Stimulated activated CD8-positive, alpha-beta memory T cell treated with anti-CD3 and anti-CD28 coated beads, Interleukin-4, amount 100 ng/mL, for 4 hours (primary cell): ENCODE measurements around the gene PTPRD.

Source experiments
- DNase-seq, 2 donors: peaks; one replicate each; pipeline ENCODE4 v3.0.0-alpha.2; 2020; ENCODE audit warnings: low read depth in 2 of 2, low spot score in 1 of 2

PTPRD gene

GRCh38 chr9:8809741-8810140 lies 1803.1 kb downstream of the PTPRD start:
- DNase-seq = no peak

- no peak for DNase-seq
These were observed 1806.7 kb downstream of the PTPRD start for GRCh38 chr9:8806150-8806549.

GRCh38 chr9:8804613-8805012 lies 1808.2 kb downstream of the PTPRD start:
- DNase-seq = no peak

GRCh38 chr9:8802242-8802641 lies 1810.6 kb downstream of the PTPRD start:
- DNase-seq = no peak

DNA sequence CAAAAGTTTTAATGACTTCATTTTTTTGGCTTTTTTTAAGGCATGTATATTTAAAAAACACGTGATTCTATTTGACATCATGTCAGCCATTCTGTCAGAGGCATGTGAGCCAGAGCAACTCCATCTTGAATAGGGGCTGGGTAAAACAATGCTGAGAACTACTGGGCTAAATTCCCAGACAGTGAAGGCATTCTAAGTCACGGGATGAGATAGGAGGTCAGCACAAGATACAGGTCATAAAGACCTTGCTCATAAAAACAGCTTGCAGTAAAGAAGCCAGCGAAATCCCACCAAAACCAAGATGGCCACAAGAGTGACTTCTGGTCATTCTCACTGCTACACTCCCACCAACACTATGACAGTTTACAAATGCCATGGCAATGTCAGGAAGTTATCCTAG lies 1812.6 kb downstream of the PTPRD start:
- no peak for DNase-seq

DNA sequence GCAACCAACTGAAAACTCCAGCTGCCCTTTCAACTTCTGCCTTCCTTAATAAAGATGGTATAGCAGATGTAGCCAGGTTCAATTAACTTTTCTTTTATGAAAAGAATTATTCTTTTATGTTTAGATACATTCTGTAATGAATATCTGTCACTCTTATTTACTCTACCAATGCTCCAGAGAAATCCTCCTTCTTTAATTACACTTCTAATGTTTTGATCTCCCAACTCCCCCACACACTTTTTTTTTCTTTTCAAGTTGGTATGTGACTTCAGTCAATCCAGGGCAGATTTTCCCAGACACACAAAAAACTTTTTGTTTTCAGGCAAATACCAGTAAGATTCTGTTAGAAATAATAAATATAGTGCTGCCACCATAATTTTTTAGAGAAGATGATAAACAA lies 1813.2 kb downstream of the PTPRD start:
- no peak for DNase-seq

- DNase-seq = no peak
These were observed 1813.6 kb downstream of the PTPRD start for GRCh38 chr9:8799206-8799605.

GRCh38 chr9:8784838-8785237 lies 1828.0 kb downstream of the PTPRD start:
- no peak for DNase-seq

DNA sequence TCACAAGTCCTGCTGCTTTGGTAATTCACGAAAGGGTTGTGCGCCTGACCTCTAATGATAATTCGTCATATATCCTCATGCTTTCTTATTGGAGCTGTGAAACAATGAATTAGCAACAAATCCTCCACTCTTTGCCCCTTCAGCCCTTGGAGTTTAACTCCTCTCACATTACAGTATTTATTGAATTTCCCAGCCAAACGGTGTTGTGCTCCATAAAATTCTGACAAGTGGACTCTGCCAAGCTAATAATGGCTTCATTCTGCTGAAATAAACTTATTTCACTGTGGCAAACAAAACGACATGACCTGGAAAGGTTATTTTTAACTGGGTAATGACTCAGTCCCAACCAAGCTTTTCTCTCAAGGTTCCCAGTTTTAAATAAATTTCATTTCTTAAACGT lies 1828.9 kb downstream of the PTPRD start:
- no peak for DNase-seq

GRCh38 chr9:8782237-8782636 lies 1830.6 kb downstream of the PTPRD start:
- no peak for DNase-seq

GRCh38 chr9:8781458-8781857 lies 1831.3 kb downstream of the PTPRD start:
- no peak for DNase-seq

GRCh38 chr9:8780386-8780785 lies 1832.4 kb downstream of the PTPRD start:
- DNase-seq = no peak

- no peak for DNase-seq
These were observed 1833.3 kb downstream of the PTPRD start for GRCh38 chr9:8779478-8779877.

DNA sequence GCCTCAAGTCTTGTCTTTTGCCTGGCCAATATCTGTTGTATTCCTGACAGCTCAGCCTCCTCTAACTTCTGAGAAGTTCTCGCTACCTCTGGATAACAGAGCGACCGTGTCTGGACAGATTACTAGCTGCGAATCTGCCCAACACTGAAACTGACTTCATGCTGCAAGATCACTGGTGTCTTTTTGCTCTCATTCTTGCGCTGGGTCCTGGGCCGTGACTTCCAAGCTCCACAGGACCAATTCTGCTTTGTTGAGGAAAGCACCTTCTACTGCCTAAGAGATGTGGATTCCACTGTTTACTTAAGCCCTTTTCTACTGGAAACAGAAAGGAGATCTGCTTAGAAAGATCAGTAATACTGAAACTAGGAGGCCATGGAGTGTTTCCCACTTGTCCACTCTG lies 1834.4 kb downstream of the PTPRD start:
- no peak for DNase-seq

DNA sequence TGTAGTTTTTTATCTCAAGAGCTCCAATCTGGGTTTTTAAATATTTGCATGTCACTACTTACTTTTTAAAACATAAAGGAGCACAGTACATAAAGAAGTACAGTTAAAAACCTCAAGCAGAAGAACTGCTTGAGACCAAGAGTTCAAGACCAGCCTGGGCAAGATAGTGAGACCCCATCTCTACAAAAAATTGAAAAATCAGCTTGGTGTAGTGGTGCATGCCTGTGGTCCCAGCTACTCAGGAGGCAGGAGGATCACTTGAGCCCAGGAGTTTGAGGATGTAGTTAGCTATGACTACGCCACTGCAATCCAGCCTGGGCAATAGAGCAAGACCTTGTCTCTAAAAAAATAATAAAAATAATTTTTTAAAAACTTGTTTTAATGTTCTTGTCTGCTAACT lies 1840.5 kb downstream of the PTPRD start:
- DNase-seq = no peak

DNA sequence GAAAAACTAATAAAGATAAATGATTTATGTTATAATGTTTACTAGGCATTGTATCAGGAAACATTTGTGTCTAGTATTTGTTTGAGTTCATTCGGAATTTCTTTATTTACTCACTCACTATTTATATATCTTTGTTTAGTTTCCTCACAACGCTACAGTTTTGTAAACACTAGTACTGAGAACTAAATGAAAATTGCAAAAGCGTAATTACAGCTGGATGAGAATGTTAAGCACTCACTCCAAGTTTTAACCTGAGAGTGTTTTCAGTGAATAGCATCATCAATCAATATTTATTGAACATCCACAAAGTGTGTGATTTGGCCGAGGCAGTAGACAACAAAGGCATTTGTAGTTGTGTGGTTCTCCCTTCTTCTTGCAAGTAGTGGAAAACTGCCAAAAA lies 1843.6 kb downstream of the PTPRD start:
- no peak for DNase-seq

- DNase-seq = no peak
These were observed 1846.7 kb downstream of the PTPRD start for GRCh38 chr9:8766096-8766495.

DNA sequence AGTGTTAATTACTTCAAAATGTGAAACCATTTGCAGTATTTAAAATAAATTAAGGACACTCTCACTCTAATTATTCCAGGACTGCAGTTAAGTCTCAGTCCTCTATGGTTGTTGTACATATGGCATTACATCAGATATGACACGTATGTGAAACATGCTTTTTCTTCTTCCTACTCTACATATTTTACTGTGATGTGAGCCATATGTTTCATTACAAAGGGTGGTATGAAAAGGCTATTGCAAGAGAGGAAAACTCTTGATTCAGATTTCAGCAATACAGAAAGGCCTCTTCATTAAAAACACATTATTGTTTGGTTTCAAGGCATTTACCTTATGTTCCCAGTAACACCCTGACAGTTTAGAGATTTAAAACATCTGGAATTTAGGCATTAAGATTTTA lies 1848.8 kb downstream of the PTPRD start:
- DNase-seq = no peak

DNA sequence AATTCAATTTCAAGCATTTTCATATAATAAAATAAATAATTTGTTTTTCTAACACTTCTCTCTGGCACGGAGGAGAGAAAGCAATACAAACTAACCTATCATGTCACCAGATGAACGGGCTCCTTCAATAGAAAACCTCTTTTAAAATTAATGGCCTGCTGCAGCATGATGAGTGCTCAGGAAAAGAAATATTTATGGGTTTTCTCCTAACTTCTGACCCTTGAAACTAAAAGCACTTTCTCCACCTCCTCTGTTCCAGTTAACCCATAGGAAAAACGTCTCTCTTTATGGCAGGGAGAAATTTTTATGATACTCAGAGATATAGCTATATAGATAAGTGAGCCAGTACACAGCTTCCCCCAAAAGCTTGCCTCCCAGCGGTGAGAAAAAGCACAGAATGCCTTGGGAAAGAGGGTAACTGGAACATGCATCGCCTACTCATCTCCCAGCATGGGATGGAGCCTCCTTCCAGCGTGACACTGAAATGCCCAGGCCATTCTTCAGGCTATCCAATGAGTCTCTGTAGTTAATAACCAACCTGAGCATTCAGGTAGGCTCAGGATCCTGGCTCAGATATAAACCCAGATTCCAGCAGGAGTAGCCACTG lies 1850.2 kb downstream of the PTPRD start:
- no peak for DNase-seq

- no peak for DNase-seq
These were observed 1852.6 kb downstream of the PTPRD start for GRCh38 chr9:8760000-8760767.

DNA sequence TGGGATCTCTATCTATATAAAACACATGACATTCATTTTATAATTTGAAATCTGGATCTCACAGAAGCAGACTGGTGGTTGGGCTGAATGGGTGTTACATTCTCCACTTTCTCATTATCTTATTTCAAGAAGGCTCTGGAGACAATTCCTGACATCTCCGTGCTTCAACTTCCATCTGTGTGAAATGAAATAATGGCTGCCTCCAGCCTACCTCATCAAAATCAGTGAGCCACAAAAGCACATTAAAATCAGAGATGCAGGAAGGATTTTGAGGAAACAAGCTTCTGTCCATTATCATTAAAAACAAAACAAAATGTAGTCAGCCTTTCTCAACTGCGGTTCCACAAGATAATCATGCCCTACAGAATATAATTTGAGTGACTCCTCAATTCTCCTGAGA lies 1854.9 kb downstream of the PTPRD start:
- DNase-seq = no peak

GRCh38 chr9:8754751-8755150 lies 1858.1 kb downstream of the PTPRD start:
- no peak for DNase-seq

DNA sequence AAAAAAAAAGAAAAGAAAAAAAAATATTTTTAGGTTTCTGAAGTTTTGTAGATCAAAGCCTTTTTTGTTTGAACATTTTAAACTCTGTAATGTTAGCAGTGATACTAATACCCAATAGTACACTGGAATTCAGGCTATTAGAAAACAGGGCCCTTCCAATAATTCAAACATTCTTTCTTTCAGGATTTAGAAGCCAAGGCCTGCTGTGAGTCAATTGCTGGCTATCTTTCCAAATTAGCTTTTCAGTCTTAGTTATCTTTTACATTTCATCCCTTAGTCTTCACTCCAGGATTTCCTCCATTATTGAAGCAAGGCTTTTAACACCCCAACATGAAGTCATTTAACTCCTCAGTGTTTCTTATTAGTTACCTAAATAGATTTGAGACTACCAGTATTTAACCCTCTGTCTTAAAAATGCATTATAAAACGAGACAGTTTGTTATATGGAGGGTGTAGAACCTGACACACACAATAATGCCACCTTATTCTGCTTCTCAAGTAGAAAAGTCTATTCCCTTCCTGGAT lies 1861.3 kb downstream of the PTPRD start:
- no peak for DNase-seq
